ENCODE results near the gene GPD2. TPM values are rescaled to one million over a fixed set of nuclear protein-coding genes. Genes with fewer than 3 reads are reported as not detected.

Gene GPD2
- total RNA-seq, 1 donor from 2014 or later, result 49.5 TPM

GRCh38 chr2:156399224-156399949 is 36.8 kb upstream of the GPD2 start:
- TF ChIP-seq CTCF (IDR thresholded peaks at IDR 0.05; ENCODE audit: unreplicated experiment), result no peak
- Mint-ChIP-seq H3K36me3 (ENCODE audit: insufficient read depth) (no peaks in the 10 kb centered on the region), H3K4me3 (ENCODE audit: low read depth) (peak overlapping the region; percentile 81), H3K27me3 (no peaks in the 10 kb centered on the region), H3K4me1 (ENCODE audit: low read depth) (peaks cover 23% of the 10 kb centered on the region), H3K9me3 (ENCODE audit: low read depth) (no peaks in the 10 kb centered on the region), H3K27ac (peak overlapping the region; percentile 97)
- DNase-seq (ENCODE audit: low spot score, unreplicated experiment), result no peak

- Mint-ChIP-seq H3K27ac (peak overlapping the region; percentile 97), H3K27me3 (no peaks in the 10 kb centered on the region), H3K4me1 (ENCODE audit: low read depth) (peaks cover 23% of the 10 kb centered on the region), H3K36me3 (ENCODE audit: insufficient read depth) (no peaks in the 10 kb centered on the region), H3K4me3 (ENCODE audit: low read depth) (peak overlapping the region; percentile 81), H3K9me3 (ENCODE audit: low read depth) (no peaks in the 10 kb centered on the region)
- DNase-seq (ENCODE audit: low spot score, unreplicated experiment), result peak; percentile 53
- no peak for TF ChIP-seq CTCF (IDR thresholded peaks at IDR 0.05; ENCODE audit: unreplicated experiment)
Observed at GRCh38 chr2:156399950-156400705, 36.1 kb upstream of the GPD2 start.

- Mint-ChIP-seq H3K27ac (peak overlapping the region; percentile 97), H3K4me3 (ENCODE audit: low read depth) (peak overlapping the region; percentile 81), H3K27me3 (no peaks in the 10 kb centered on the region), H3K36me3 (ENCODE audit: insufficient read depth) (no peaks in the 10 kb centered on the region), H3K4me1 (ENCODE audit: low read depth) (peaks cover 23% of the 10 kb centered on the region), H3K9me3 (ENCODE audit: low read depth) (no peaks in the 10 kb centered on the region)
- no peak for TF ChIP-seq CTCF (IDR thresholded peaks at IDR 0.05; ENCODE audit: unreplicated experiment)
- peak; percentile 61 for DNase-seq (ENCODE audit: low spot score, unreplicated experiment)
Observed at GRCh38 chr2:156400706-156401678, 35.2 kb upstream of the GPD2 start.

GRCh38 chr2:156401861-156402260 is 34.3 kb upstream of the GPD2 start:
- no peak for DNase-seq (ENCODE audit: low spot score, unreplicated experiment)
- TF ChIP-seq CTCF (IDR thresholded peaks at IDR 0.05; ENCODE audit: unreplicated experiment), result no peak
- no peaks in the 10 kb centered on the region for H3K36me3 Mint-ChIP-seq (ENCODE audit: insufficient read depth)
- no peak overlapping the region for H3K27ac Mint-ChIP-seq
- no peak overlapping the region for H3K4me3 Mint-ChIP-seq (ENCODE audit: low read depth)
- H3K4me1 Mint-ChIP-seq (ENCODE audit: low read depth), result peaks cover 27% of the 10 kb centered on the region
- H3K9me3 Mint-ChIP-seq (ENCODE audit: low read depth), result no peaks in the 10 kb centered on the region
- no peaks in the 10 kb centered on the region for H3K27me3 Mint-ChIP-seq

- no peak overlapping the region for H3K4me3 Mint-ChIP-seq (ENCODE audit: low read depth)
- no peaks in the 10 kb centered on the region for H3K36me3 Mint-ChIP-seq (ENCODE audit: insufficient read depth)
- H3K4me1 Mint-ChIP-seq (ENCODE audit: low read depth), result peaks cover 16% of the 10 kb centered on the region
- no peak for DNase-seq (ENCODE audit: low spot score, unreplicated experiment)
- H3K27ac Mint-ChIP-seq, result no peak overlapping the region
- TF ChIP-seq CTCF (IDR thresholded peaks at IDR 0.05; ENCODE audit: unreplicated experiment), result no peak
- H3K27me3 Mint-ChIP-seq, result no peaks in the 10 kb centered on the region
- H3K9me3 Mint-ChIP-seq (ENCODE audit: low read depth), result no peaks in the 10 kb centered on the region
Observed at GRCh38 chr2:156405586-156405985, 30.6 kb upstream of the GPD2 start.

Measured in progenitor cell of endocrine pancreas (in vitro differentiated cells).